CD4-positive, alpha-beta T cell treated with Interleukin-1 beta for 1 hour (primary cell): ENCODE measurements around the gene ST6GALNAC1.

Experiments used
- DNase-seq, 2 donors: peaks; one replicate each; pipeline ENCODE4 v3.0.0-alpha.2; 2020 to 2022

The ST6GALNAC1 gene

GRCh38 chr17:76643553-76644148 is at the start of gene ST6GALNAC1:
Gene ST6GALNAC1 (minus strand): TSS chr17:76643757. CDS start chr17:76643638, 119 bp downstream.
- DNase-seq = peak in 1 of 2 donors; percentile 31

- no peak for DNase-seq
Observed at GRCh38 chr17:76691379-76692191, 48.0 kb upstream of the ST6GALNAC1 start.

- DNase-seq = no peak
Observed at GRCh38 chr17:76690596-76691280, 47.2 kb upstream of the ST6GALNAC1 start.

GRCh38 chr17:76689859-76690258 is 46.3 kb upstream of the ST6GALNAC1 start:
- no peak for DNase-seq

- no peak for DNase-seq
Observed at GRCh38 chr17:76688165-76688622, 44.6 kb upstream of the ST6GALNAC1 start.

- DNase-seq = no peak
Observed at GRCh38 chr17:76687298-76688164, 44.0 kb upstream of the ST6GALNAC1 start.

GRCh38 chr17:76686538-76687297 is 43.2 kb upstream of the ST6GALNAC1 start:
- no peak for DNase-seq

- no peak for DNase-seq
Observed at GRCh38 chr17:76685846-76686245, 42.3 kb upstream of the ST6GALNAC1 start.

- DNase-seq = no peak
Observed at GRCh38 chr17:76685366-76685765, 41.8 kb upstream of the ST6GALNAC1 start.

- DNase-seq = no peak
Observed at GRCh38 chr17:76684756-76685155, 41.2 kb upstream of the ST6GALNAC1 start.

GRCh38 chr17:76683921-76684745 is 40.6 kb upstream of the ST6GALNAC1 start:
- DNase-seq = no peak

GRCh38 chr17:76683011-76683755 is 39.6 kb upstream of the ST6GALNAC1 start:
- DNase-seq = no peak

- DNase-seq = no peak
Observed at GRCh38 chr17:76682296-76682695, 38.7 kb upstream of the ST6GALNAC1 start.

GRCh38 chr17:76681222-76682137 is 37.9 kb upstream of the ST6GALNAC1 start:
- DNase-seq = peak; percentile 74 to 77

GRCh38 chr17:76679239-76679638 is 35.7 kb upstream of the ST6GALNAC1 start:
- no peak for DNase-seq

- peak; percentile 24 to 43 for DNase-seq
Observed at GRCh38 chr17:76678330-76678729, 34.8 kb upstream of the ST6GALNAC1 start.

GRCh38 chr17:76677406-76677805 is 33.8 kb upstream of the ST6GALNAC1 start:
- DNase-seq = no peak

- no peak for DNase-seq
Observed at GRCh38 chr17:76676629-76677028, 33.1 kb upstream of the ST6GALNAC1 start.

- no peak for DNase-seq
Observed at GRCh38 chr17:76675648-76676047, 32.1 kb upstream of the ST6GALNAC1 start.
